Spleen (tissue), 3 donors: ENCODE results near the gene MAS1L.

Experiments
- POLR2A ChIP-seq, 3 donors: fragments of 450-650 bp; IDR thresholded peaks; one replicate each; pipeline ENCODE4 v1.5.1; 2017; ENCODE audit warnings: antibody characterized with exemption in 3 of 3, mild to moderate bottlenecking in 1 of 3
- POLR2AphosphoS5 ChIP-seq, 3 donors: sonication (generic); formaldehyde crosslinking; IDR thresholded peaks; one replicate each; pipeline ENCODE4 v1.5.1; 2017; ENCODE audit warnings: antibody characterized with exemption in 3 of 3

- TF ChIP-seq POLR2A (IDR thresholded peaks at IDR 0.05) (no peak), POLR2AphosphoS5 (IDR thresholded peaks at IDR 0.05) (no peak)
These were observed 9.2 kb upstream of the MAS1L start for GRCh38 chr6:29496961-29497360.
